Body of pancreas (tissue), 4 donors: ENCODE data around the gene MEIS3. TPM values are rescaled to one million over a fixed set of nuclear protein-coding genes. Genes with fewer than 3 reads are reported as not detected.

Experiments used
- ATAC-seq: fragments of 150-250 bp; one replicate; pipeline ENCODE4 v1.9.1; 2016
- DNase-seq, 4 donors: peaks; one replicate each; pipeline ENCODE4 v3.0.0-alpha.2; 2019
- H3K27ac ChIP-seq, 4 donors: fragments of 200-600 bp; sonication (generic); 1 replicate in 3 of 4; 2 replicates in 1 of 4; pipeline versions ENCODE4 v1.5.1 to v1.6.1; 2016 to 2019; ENCODE audit warnings: mild to moderate bottlenecking in 1 of 4, mixed read lengths in 1 of 4, moderate library complexity in 1 of 4
- H3K27me3 ChIP-seq, 2 donors: fragments of 200-600 bp; sonication (generic); one replicate each; pipeline ENCODE4 v1.6.0; 2016; ENCODE audit warnings: mild to moderate bottlenecking in 1 of 2
- H3K36me3 ChIP-seq, 2 donors: fragments of 200-600 bp; sonication (generic); replicated peaks in 1 of 2; 2 replicates each; pipeline ENCODE4 v1.5.1; 2016; ENCODE audit warnings: low read depth in 2 of 2; ENCODE audit not compliant: insufficient read depth in 1 of 2
- H3K4me1 ChIP-seq: fragments of 200-600 bp; sonication (generic); one replicate; pipeline ENCODE4 v1.6.0; 2016
- H3K4me3 ChIP-seq, 2 donors: fragments of 200-600 bp; sonication (generic); 1 replicate in 1 of 2; 2 replicates in 1 of 2; pipeline ENCODE4 v1.5.1; 2016 to 2019
- H3K9me3 ChIP-seq, 3 donors: fragments of 200-600 bp; sonication (generic); 1 replicate in 2 of 3; 2 replicates in 1 of 3; pipeline ENCODE4 v1.5.1; 2016
- POLR2A ChIP-seq, 3 donors: fragments of 450-650 bp; IDR thresholded peaks; one replicate each; pipeline ENCODE4 v1.6.1; 2016; ENCODE audit warnings: antibody characterized with exemption in 3 of 3, mild to moderate bottlenecking in 2 of 3
- WGBS, 2 donors: methylation state at CpG; one replicate each; pipeline ENCODE4 v1.1.5; 2017; 5-methylcytosine and 5-hydroxymethylcytosine counted together
- intact Hi-C: fragments of 100-400 bp; cut with DNase I; formaldehyde crosslinking; loops from one replicate; pipeline ENCODE4 v1.15.1; 2023
- total RNA-seq, 2 donors: library from RNA; depleted of rRNA; stranded (reverse); fragments of >200 nt; gene quantifications; one replicate each; pipeline ENCODE4 v1.1.0, GENCODE V29; 2016
- TF ChIP-seq, protein P1 (sequence below), 7 experiments: fragments of 450-650 bp in 4 of 7; fragments of 200-600 bp in 3 of 7; sonication (generic) in 3 of 7; IDR thresholded peaks; one replicate each; pipeline ENCODE4 v1.5.1; 2016 to 2019; ENCODE audit warnings: antibody characterized with exemption in 7 of 7

MEIS3 gene
- total RNA-seq, 2 donors from 2014 or later = 1.3 to 2.3 TPM

DNA sequence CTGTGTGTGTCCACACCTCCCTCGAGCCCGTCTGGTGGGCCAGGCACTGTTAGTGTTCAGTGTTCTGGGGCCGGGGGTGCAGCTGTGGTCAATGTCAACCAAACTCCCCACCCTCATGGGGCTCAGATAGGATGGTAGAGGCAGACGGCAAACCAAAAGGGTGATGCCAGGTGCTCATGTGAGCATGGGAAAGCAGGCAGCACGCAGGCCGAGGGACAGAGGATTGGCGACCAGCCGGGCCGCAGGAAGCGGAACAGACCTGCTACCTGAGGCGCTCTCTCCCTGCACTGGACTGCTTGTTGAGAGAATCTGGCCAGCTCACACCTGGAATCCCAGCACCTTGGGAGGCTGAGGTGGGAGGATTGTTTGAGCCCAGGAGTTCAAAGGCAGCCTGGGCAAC lies 41.1 kb downstream of the MEIS3 start:
- intact Hi-C loops = no loop called here
- ATAC-seq = no peak
- no peak overlapping the region for H3K27ac ChIP-seq

DNA sequence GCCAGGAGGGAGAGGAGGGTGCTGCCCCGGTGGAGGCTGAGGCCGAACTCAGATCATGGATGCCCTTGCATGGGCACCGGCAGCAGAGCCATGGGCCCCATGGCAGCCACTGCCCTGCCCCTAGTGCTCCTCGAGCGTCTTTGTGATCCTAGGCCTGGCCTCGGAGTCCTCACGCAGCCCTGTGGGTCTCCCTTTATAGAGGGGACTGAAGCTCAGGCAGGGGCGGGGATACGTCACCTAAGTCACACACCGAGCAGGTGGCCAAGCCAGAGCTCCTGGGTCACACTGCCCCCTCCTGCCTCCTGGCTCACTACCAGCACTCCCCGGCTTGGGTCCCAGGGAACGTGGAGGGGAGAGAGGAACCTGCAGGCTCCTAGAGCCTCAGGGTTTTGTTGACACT lies 41.5 kb downstream of the MEIS3 start:
- H3K27ac ChIP-seq = no peak overlapping the region
- 91 to 100% methylated on average over 2 to 11 of the region's 12 CpGs for WGBS, 2 donors
- DNase-seq (peak in 3 of 4 donors; percentile 15 to 46 (median 27)), ATAC-seq (no peak)
- no peaks in the 10 kb centered on the region for H3K27me3 ChIP-seq
- H3K36me3 ChIP-seq = peaks cover 15 to 51% of the 10 kb centered on the region in 2 donors
- H3K4me3 ChIP-seq = no peak overlapping the region
- intact Hi-C loops = no loop called here
- TF ChIP-seq POLR2A (IDR thresholded peaks at IDR 0.05) = no peak
- TF ChIP-seq, protein P1, sequence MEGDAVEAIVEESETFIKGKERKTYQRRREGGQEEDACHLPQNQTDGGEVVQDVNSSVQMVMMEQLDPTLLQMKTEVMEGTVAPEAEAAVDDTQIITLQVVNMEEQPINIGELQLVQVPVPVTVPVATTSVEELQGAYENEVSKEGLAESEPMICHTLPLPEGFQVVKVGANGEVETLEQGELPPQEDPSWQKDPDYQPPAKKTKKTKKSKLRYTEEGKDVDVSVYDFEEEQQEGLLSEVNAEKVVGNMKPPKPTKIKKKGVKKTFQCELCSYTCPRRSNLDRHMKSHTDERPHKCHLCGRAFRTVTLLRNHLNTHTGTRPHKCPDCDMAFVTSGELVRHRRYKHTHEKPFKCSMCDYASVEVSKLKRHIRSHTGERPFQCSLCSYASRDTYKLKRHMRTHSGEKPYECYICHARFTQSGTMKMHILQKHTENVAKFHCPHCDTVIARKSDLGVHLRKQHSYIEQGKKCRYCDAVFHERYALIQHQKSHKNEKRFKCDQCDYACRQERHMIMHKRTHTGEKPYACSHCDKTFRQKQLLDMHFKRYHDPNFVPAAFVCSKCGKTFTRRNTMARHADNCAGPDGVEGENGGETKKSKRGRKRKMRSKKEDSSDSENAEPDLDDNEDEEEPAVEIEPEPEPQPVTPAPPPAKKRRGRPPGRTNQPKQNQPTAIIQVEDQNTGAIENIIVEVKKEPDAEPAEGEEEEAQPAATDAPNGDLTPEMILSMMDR (IDR thresholded peaks at IDR 0.05) = no peak
- no peaks in the 10 kb centered on the region for H3K4me1 ChIP-seq
- no peaks in the 10 kb centered on the region for H3K9me3 ChIP-seq

More for the DNA sequence above, 41.1 kb downstream of the MEIS3 start:
- 83% methylated on average over 11 of the region's 11 CpGs; no CpG with 5 or more reads in 1 of the 2 donors for WGBS, 2 donors
- no peak for TF ChIP-seq POLR2A (IDR thresholded peaks at IDR 0.05)
- TF ChIP-seq, protein P1 (IDR thresholded peaks at IDR 0.05) = no peak
- no peaks in the 10 kb centered on the region for H3K27me3 ChIP-seq
- no peaks in the 10 kb centered on the region for H3K9me3 ChIP-seq
- H3K36me3 ChIP-seq = peaks cover 15 to 47% of the 10 kb centered on the region in 2 donors
- H3K4me3 ChIP-seq = no peak overlapping the region
- no peaks in the 10 kb centered on the region for H3K4me1 ChIP-seq
- DNase-seq = peak in 2 of 4 donors; percentile 36 to 50

DNA sequence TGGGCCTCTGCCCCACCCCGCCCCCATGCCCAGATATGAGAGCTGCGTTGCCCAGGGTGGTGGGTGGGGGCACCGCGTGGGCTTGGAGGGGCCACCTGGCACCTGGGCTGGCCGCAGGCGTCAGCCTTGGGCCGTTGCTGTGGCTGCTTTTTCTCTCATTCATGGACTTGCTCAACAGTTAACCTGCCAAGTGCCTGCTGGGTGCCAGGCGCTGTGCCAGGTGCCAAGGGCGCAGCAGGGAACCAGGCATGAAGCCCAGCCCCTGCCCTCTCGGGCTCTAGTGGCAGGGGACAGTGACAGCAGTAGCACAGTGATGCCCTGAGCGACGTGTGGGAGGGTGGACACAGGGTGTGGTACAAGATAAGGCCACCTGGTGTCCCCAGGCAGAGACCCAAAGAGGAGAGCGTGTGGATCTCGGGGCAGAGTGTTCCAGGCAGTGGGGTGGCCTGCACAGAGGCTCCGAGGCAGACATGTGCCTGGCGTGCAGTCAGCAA lies 42.1 kb downstream of the MEIS3 start:
- WGBS, 2 donors = 70 to 82% methylated on average over 6 to 14 of the region's 16 CpGs
- peak; percentile 24 to 72 (median 54) for DNase-seq
- intact Hi-C loops = no loop called here
- no peak for ATAC-seq
- Histone ChIP-seq H3K4me1 (no peaks in the 10 kb centered on the region), H3K9me3 (no peaks in the 10 kb centered on the region), H3K36me3 (peaks cover 15 to 55% of the 10 kb centered on the region in 2 donors), H3K27ac (no peak overlapping the region), H3K4me3 (no peak overlapping the region), H3K27me3 (no peaks in the 10 kb centered on the region)
- TF ChIP-seq, protein P1 (IDR thresholded peaks at IDR 0.05) = no peak
- TF ChIP-seq POLR2A (IDR thresholded peaks at IDR 0.05) = no peak

DNA sequence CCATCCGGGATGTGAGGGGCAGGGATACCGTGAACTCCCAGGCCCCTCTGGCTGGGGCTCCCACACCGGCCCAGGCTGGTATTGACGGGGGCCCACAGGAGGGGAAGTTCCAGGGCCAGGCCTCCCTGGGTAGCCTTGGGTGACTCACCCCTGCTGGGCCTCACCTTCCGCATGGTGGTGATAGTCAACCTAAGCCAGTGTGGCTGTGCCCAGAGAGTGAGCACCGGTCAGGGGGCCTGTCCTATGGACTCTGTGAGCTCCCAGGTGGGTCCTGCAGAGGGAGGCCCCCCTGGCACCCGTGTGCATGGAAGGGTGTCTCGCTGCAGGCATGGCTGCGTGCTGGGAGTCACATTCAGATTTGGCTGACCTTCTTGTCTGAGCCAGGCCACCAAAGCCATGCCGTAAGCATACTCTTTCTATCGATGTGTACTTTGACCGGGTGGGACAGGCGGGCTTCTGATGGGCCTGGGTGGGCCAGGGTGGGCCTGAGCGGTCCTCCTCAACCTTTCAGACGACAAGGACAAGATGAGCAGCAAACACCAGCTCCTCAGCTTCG lies 42.7 kb downstream of the MEIS3 start:
- Histone ChIP-seq H3K27me3 (no peaks in the 10 kb centered on the region), H3K27ac (no peak overlapping the region), H3K36me3 (peaks cover 15 to 51% of the 10 kb centered on the region in 2 donors), H3K4me3 (no peak overlapping the region), H3K4me1 (no peaks in the 10 kb centered on the region), H3K9me3 (no peaks in the 10 kb centered on the region)
- 90 to 98% methylated on average over 5 to 16 of the region's 16 CpGs for WGBS, 2 donors
- intact Hi-C loops = no loop called here
- TF ChIP-seq POLR2A (IDR thresholded peaks at IDR 0.05) = no peak
- TF ChIP-seq, protein P1 (IDR thresholded peaks at IDR 0.05) = no peak
- peak in 1 of 4 donors; percentile 34 for DNase-seq
- ATAC-seq = no peak
